Erythroblast (primary cell): ENCODE data around the gene SYMPK.
"Not testable (repeated sequence)": the region's sequence is repeated elsewhere in the genome, so short reads cannot be mapped to it uniquely, and the experiment has no call there.

Experiments
- DNase-seq, 2 experiments: peaks; one replicate each; lab custom pipeline; 2025; lab: John Stamatoyannopoulos, UW
- GATA1 ChIP-seq: IDR thresholded peaks from 2 replicates; pipeline ENCODE4 v1.6.1; 2011; ENCODE audit warnings: low read depth, mild to moderate bottlenecking, control low read depth, low read length, moderate library complexity
- POLR2A ChIP-seq: IDR thresholded peaks from 2 replicates; pipeline ENCODE4 v1.6.1; 2011; ENCODE audit warnings: mild to moderate bottlenecking, low read length

The SYMPK gene

GRCh38 chr19:45881909-45882528 lies 19.1 kb upstream of the SYMPK start:
- DNase-seq, result no peak
- TF ChIP-seq GATA1 (no peak), POLR2A (no peak)

- TF ChIP-seq POLR2A (no peak), GATA1 (no peak)
- DNase-seq, result no peak
Observed at GRCh38 chr19:45881082-45881908, 18.3 kb upstream of the SYMPK start.

GRCh38 chr19:45879971-45880370 lies 17.0 kb upstream of the SYMPK start:
- TF ChIP-seq POLR2A, result no peak
- no peak for TF ChIP-seq GATA1
- DNase-seq, result no peak

GRCh38 chr19:45879055-45879454 lies 16.1 kb upstream of the SYMPK start:
- TF ChIP-seq POLR2A (no peak), GATA1 (no peak)
- DNase-seq, result no peak

GRCh38 chr19:45878043-45878794 lies 15.3 kb upstream of the SYMPK start:
- no peak for DNase-seq
- TF ChIP-seq POLR2A (no peak), GATA1 (no peak)

GRCh38 chr19:45876411-45877197 lies 13.7 kb upstream of the SYMPK start:
- TF ChIP-seq POLR2A, result no peak
- no peak for TF ChIP-seq GATA1
- DNase-seq, result peak in 1 of 2 experiments; percentile 32

GRCh38 chr19:45876161-45876410 lies 13.1 kb upstream of the SYMPK start:
- no peak for DNase-seq

GRCh38 chr19:45874620-45874966 lies 11.6 kb upstream of the SYMPK start:
- no peak for TF ChIP-seq GATA1
- no peak for TF ChIP-seq POLR2A
- no peak for DNase-seq

More at GRCh38 chr19:45876161-45876410, 13.1 kb upstream of the SYMPK start:
- TF ChIP-seq GATA1, result no peak
- no peak for TF ChIP-seq POLR2A

GRCh38 chr19:45873219-45873772 lies 10.3 kb upstream of the SYMPK start:
- DNase-seq, result no peak
- TF ChIP-seq GATA1 (no peak), POLR2A (no peak)

- TF ChIP-seq GATA1 (no peak), POLR2A (no peak)
Observed at GRCh38 chr19:45872095-45872919, 9.4 kb upstream of the SYMPK start.

GRCh38 chr19:45870798-45871197 lies 7.9 kb upstream of the SYMPK start:
- TF ChIP-seq GATA1 (no peak), POLR2A (no peak)
- DNase-seq, result no peak

More at GRCh38 chr19:45872095-45872919, 9.4 kb upstream of the SYMPK start:
- no peak for DNase-seq

- DNase-seq, result not testable (repeated sequence)
Observed at GRCh38 chr19:45867241-45867640, 4.3 kb upstream of the SYMPK start.
